Measurements from ENCODE around the gene CRABP1. TPM values are rescaled to one million over a fixed set of nuclear protein-coding genes. Genes with fewer than 3 reads are reported as not detected.

The CRABP1 gene
- total RNA-seq, 2 donors from 2014 or later, result 1.3 to 1.5 TPM

- TF ChIP-seq CTCF (IDR thresholded peaks at IDR 0.05), result no peak
- Histone ChIP-seq H3K4me3 (no peak overlapping the region), H3K27ac (no peak overlapping the region), H3K9ac (ENCODE audit: low read depth in 2 of 2, low read length in 2 of 2) (no peak overlapping the region), H3K27me3 (no peaks in the 10 kb centered on the region), H3K36me3 (no peaks in the 10 kb centered on the region), H3K4me1 (no peaks in the 10 kb centered on the region), H3K9me3 (no peaks in the 10 kb centered on the region)
- intact Hi-C loops (cut with DNase I), result no loop called here
- no peak for DNase-seq
Measured at GRCh38 chr15:78322724-78323521, 17.2 kb upstream of the CRABP1 start.

- intact Hi-C loops (cut with DNase I), result no loop called here
- H3K27ac ChIP-seq, result no peak overlapping the region
- H3K9ac ChIP-seq (ENCODE audit: low read depth in 2 of 2, low read length in 2 of 2), result no peak overlapping the region
- H3K4me1 ChIP-seq, result no peaks in the 10 kb centered on the region
- no peak for TF ChIP-seq CTCF (IDR thresholded peaks at IDR 0.05)
- H3K36me3 ChIP-seq, result no peaks in the 10 kb centered on the region
- H3K27me3 ChIP-seq, result no peaks in the 10 kb centered on the region
- H3K4me3 ChIP-seq, result no peak overlapping the region
- no peak for DNase-seq
- H3K9me3 ChIP-seq, result no peaks in the 10 kb centered on the region
Measured at GRCh38 chr15:78323693-78324092, 16.5 kb upstream of the CRABP1 start.

GRCh38 chr15:78324144-78324543 lies 16.0 kb upstream of the CRABP1 start:
- no peaks in the 10 kb centered on the region for H3K4me1 ChIP-seq
- no peak for TF ChIP-seq CTCF (IDR thresholded peaks at IDR 0.05)

GRCh38 chr15:78325092-78325843 lies 14.9 kb upstream of the CRABP1 start:
- DNase-seq, result no peak
- H3K27ac ChIP-seq, result no peak overlapping the region
- intact Hi-C loops (cut with DNase I), result no loop called here

More at GRCh38 chr15:78324144-78324543, 16.0 kb upstream of the CRABP1 start:
- H3K36me3 ChIP-seq, result no peaks in the 10 kb centered on the region
- H3K9me3 ChIP-seq, result no peaks in the 10 kb centered on the region
- no peak overlapping the region for H3K9ac ChIP-seq (ENCODE audit: low read depth in 2 of 2, low read length in 2 of 2)
- no peak for DNase-seq
- H3K4me3 ChIP-seq, result no peak overlapping the region
- H3K27ac ChIP-seq, result no peak overlapping the region
- intact Hi-C loops (cut with DNase I), result no loop called here
- H3K27me3 ChIP-seq, result no peaks in the 10 kb centered on the region

GRCh38 chr15:78327466-78327865 lies 12.7 kb upstream of the CRABP1 start:
- H3K9me3 ChIP-seq, result no peaks in the 10 kb centered on the region
- H3K27ac ChIP-seq, result no peak overlapping the region
- TF ChIP-seq CTCF (IDR thresholded peaks at IDR 0.05), result no peak
- DNase-seq, result no peak
- intact Hi-C loops (cut with DNase I), result no loop called here
- H3K4me1 ChIP-seq, result no peaks in the 10 kb centered on the region
- no peak overlapping the region for H3K9ac ChIP-seq (ENCODE audit: low read depth in 2 of 2, low read length in 2 of 2)
- H3K4me3 ChIP-seq, result no peak overlapping the region
- H3K36me3 ChIP-seq, result no peaks in the 10 kb centered on the region
- no peaks in the 10 kb centered on the region for H3K27me3 ChIP-seq

More at GRCh38 chr15:78325092-78325843, 14.9 kb upstream of the CRABP1 start:
- H3K9ac ChIP-seq (ENCODE audit: low read depth in 2 of 2, low read length in 2 of 2), result no peak overlapping the region
- H3K4me1 ChIP-seq, result no peaks in the 10 kb centered on the region
- H3K9me3 ChIP-seq, result no peaks in the 10 kb centered on the region
- no peak overlapping the region for H3K4me3 ChIP-seq
- TF ChIP-seq CTCF (IDR thresholded peaks at IDR 0.05), result no peak
- H3K27me3 ChIP-seq, result no peaks in the 10 kb centered on the region
- no peaks in the 10 kb centered on the region for H3K36me3 ChIP-seq

Data from colonic mucosa (tissue), 4 donors.